Measurements from ENCODE around the gene ELSPBP1.

ELSPBP1 gene

GRCh38 chr19:48041877-48042580 is 47.6 kb downstream of the ELSPBP1 start:
- ChIA-PET POLR2A (no interaction called here), CTCF (no interaction called here)
- TF ChIP-seq CTCF (IDR thresholded peaks at IDR 0.05; ENCODE audit: control extremely low read depth, extremely low read depth, low read depth, missing control alignments), result no peak
- DNase-seq (ENCODE audit: extremely low spot score), result no peak

GRCh38 chr19:48043675-48044258 is 49.3 kb downstream of the ELSPBP1 start, which contains the start of gene CABP5:
Gene CABP5, minus strand, starts transcription at chr19:48044079. Its CDS starts 157 bp downstream, at chr19:48043922.
- no peak for TF ChIP-seq CTCF (IDR thresholded peaks at IDR 0.05; ENCODE audit: control extremely low read depth, extremely low read depth, low read depth, missing control alignments)
- ChIA-PET POLR2A (no interaction called here), CTCF (no interaction called here)
- DNase-seq (ENCODE audit: extremely low spot score), result no peak

- ChIA-PET POLR2A (no interaction called here), CTCF (no interaction called here)
- no peak for TF ChIP-seq CTCF (IDR thresholded peaks at IDR 0.05; ENCODE audit: control extremely low read depth, extremely low read depth, low read depth, missing control alignments)
- no peak for DNase-seq (ENCODE audit: extremely low spot score)
Observed at GRCh38 chr19:48044561-48044960, 50.1 kb downstream of the ELSPBP1 start.

- ChIA-PET CTCF (no interaction called here), POLR2A (no interaction called here)
- no peak for TF ChIP-seq CTCF (IDR thresholded peaks at IDR 0.05; ENCODE audit: control extremely low read depth, extremely low read depth, low read depth, missing control alignments)
- no peak for DNase-seq (ENCODE audit: extremely low spot score)
Observed at GRCh38 chr19:48051335-48052033, 57.1 kb downstream of the ELSPBP1 start.

- TF ChIP-seq CTCF (IDR thresholded peaks at IDR 0.05; ENCODE audit: control extremely low read depth, extremely low read depth, low read depth, missing control alignments), result no peak
- CTCF ChIA-PET, result no interaction called here
- POLR2A ChIA-PET, result no interaction called here
- DNase-seq (ENCODE audit: extremely low spot score), result no peak
Observed at GRCh38 chr19:48053076-48053475, 58.6 kb downstream of the ELSPBP1 start.

GRCh38 chr19:48053856-48054255 is 59.4 kb downstream of the ELSPBP1 start:
- DNase-seq (ENCODE audit: extremely low spot score), result no peak
- TF ChIP-seq CTCF (IDR thresholded peaks at IDR 0.05; ENCODE audit: control extremely low read depth, extremely low read depth, low read depth, missing control alignments), result no peak
- POLR2A ChIA-PET, result no interaction called here
- CTCF ChIA-PET, result interaction anchor here (1.7 kb wide), 1 partner anchor 8 kb away, joined by 3 read pairs; no protein-coding TSS in a partner anchor

All from GM10248 (cell line).